ENCODE measurements around the gene LTV1. TPM values are rescaled to one million over a fixed set of nuclear protein-coding genes. Genes with fewer than 3 reads are reported as not detected.

The LTV1 gene
- total and polyA plus RNA-seq, 2 of the 4 experiments (the other 2 are of a cell fraction): 11.1 to 19.0 TPM

DNA sequence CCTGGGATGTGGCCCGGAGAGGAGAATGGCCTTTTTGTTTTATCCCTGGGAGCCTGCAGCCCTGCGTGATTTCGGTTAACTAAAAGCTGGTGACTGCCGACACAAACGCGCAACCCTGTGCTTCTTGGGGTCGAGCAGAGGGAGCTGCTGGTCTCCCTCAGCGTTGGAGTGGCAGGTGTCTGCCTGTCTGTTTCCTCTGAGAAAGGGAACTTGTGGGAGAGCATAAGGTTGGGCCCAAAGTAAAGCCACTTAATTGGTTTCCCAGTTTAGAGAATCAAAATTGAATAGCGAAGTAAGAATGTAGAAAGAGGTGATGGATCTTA is 500 bp downstream of the LTV1 start:
- Histone ChIP-seq H3K56ac (ENCODE audit: extremely low read depth, insufficient read depth, low read length) (peak overlapping the region; percentile 45), H2AFZ (replicated peaks; ENCODE audit: low read length, poor library complexity) (peak overlapping the region; percentile 99), H4K5ac (ENCODE audit: low read depth, low read length) (peak overlapping the region; percentile 73), H2BK5ac (ENCODE audit: low read depth, low read length, poor library complexity, severe bottlenecking) (peak overlapping the region; percentile 80), H3K27ac (ENCODE audit: insufficient read depth, low read length) (peak overlapping the region; percentile 88), H4K8ac (ENCODE audit: low read depth in 2 of 2, low read length in 2 of 2) (peak overlapping the region; percentile 94 to 95), H3K79me1 (ENCODE audit: low read depth in 1 of 2, low read length in 2 of 2) (peaks cover 22 to 40% of the 10 kb centered on the region in 2 experiments; a peak in 3 of 4 replicates), H3K23ac (ENCODE audit: low read depth, low read length) (peak overlapping the region; percentile 90), H3K4ac (ENCODE audit: low read depth, low read length) (peak overlapping the region; percentile 90), H3K9me1 (ENCODE audit: insufficient read depth, low read length) (peaks cover 4% of the 10 kb centered on the region), H2BK20ac (ENCODE audit: low read depth, low read length) (no peak overlapping the region), H4K20me1 (ENCODE audit: insufficient read depth, low read length) (no peaks in the 10 kb centered on the region), H3K4me1 (ENCODE audit: control insufficient read depth, insufficient read depth, low read length) (peaks cover 3% of the 10 kb centered on the region; the same call in 1 of the 2 replicates), H3K18ac (ENCODE audit: low read depth, low read length) (no peak overlapping the region; the same call in 1 of the 2 replicates), H3K14ac (replicated peaks; ENCODE audit: low read depth, low read length) (peak overlapping the region; percentile 85), H2BK15ac (ENCODE audit: low read depth, low read length) (no peak overlapping the region), H3K4me3 (ENCODE audit: insufficient read depth, low read depth, low read length) (peak overlapping the region; percentile 86), H3K36me3 (ENCODE audit: control insufficient read depth, insufficient read depth, low read length) (peaks cover 19% of the 10 kb centered on the region), H3K27me3 (ENCODE audit: control insufficient read depth, insufficient read depth, low read length) (no peaks in the 10 kb centered on the region), H2AK5ac (ENCODE audit: low read depth, low read length) (peak overlapping the region; percentile 93), H3K9ac (ENCODE audit: low read depth, low read length) (peak overlapping the region; percentile 97), H3K4me2 (ENCODE audit: low read depth, low read length) (peak overlapping the region; percentile 99), H4K91ac (ENCODE audit: insufficient read depth, low read depth, low read length) (peak overlapping the region; percentile 84), H2BK120ac (ENCODE audit: low read depth, low read length) (peak overlapping the region; percentile 57; the same call in 1 of the 2 replicates), H2AK9ac (replicated peaks; ENCODE audit: low read depth, low read length, poor library complexity) (peak overlapping the region; percentile 95), H3K9me3 (ENCODE audit: control insufficient read depth, insufficient read depth, low read length) (no peaks in the 10 kb centered on the region)
- in situ Hi-C loops (cut with MboI; ENCODE audit: low sequenced_read_pairs): no loop called here
- ATAC-seq (ENCODE audit: low read depth) (peak; percentile 4; the same call in 1 of the 2 replicates), DNase-seq (no peak)
- BruUV-seq (replicated peaks): no TSS peak
- TF ChIP-seq BHLHE40 (IDR thresholded peaks at IDR 0.05; ENCODE audit: low read depth, low read length): no peak
- no peak for TF ChIP-seq MAFK (IDR thresholded peaks at IDR 0.05; ENCODE audit: low read depth, low read length)
- TF ChIP-seq CHD1 (IDR thresholded peaks at IDR 0.05; ENCODE audit: low read depth, low read length): no peak
- no peak for TF ChIP-seq RFX5 (IDR thresholded peaks at IDR 0.05; ENCODE audit: low read depth, low read length)
- no peak for TF ChIP-seq POLR2A (IDR thresholded peaks at IDR 0.05; ENCODE audit: low read depth, low read length)
- no peak for TF ChIP-seq MAZ (IDR thresholded peaks at IDR 0.05; ENCODE audit: borderline replicate concordance, low read depth, low read length)
- TF ChIP-seq MXI1 (IDR thresholded peaks at IDR 0.05; ENCODE audit: borderline replicate concordance, low read depth, low read length): no peak
- TF ChIP-seq, protein P1, sequence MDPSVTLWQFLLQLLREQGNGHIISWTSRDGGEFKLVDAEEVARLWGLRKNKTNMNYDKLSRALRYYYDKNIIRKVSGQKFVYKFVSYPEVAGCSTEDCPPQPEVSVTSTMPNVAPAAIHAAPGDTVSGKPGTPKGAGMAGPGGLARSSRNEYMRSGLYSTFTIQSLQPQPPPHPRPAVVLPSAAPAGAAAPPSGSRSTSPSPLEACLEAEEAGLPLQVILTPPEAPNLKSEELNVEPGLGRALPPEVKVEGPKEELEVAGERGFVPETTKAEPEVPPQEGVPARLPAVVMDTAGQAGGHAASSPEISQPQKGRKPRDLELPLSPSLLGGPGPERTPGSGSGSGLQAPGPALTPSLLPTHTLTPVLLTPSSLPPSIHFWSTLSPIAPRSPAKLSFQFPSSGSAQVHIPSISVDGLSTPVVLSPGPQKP (IDR thresholded peaks at IDR 0.05; ENCODE audit: borderline replicate concordance, low read depth, low read length): no peak
- TF ChIP-seq, protein P2, sequence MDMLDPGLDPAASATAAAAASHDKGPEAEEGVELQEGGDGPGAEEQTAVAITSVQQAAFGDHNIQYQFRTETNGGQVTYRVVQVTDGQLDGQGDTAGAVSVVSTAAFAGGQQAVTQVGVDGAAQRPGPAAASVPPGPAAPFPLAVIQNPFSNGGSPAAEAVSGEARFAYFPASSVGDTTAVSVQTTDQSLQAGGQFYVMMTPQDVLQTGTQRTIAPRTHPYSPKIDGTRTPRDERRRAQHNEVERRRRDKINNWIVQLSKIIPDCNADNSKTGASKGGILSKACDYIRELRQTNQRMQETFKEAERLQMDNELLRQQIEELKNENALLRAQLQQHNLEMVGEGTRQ (IDR thresholded peaks at IDR 0.05; ENCODE audit: low read depth, low read length): no peak
- no peak for TF ChIP-seq SMC3 (IDR thresholded peaks at IDR 0.05; ENCODE audit: low read depth, low read length)
- no peak for TF ChIP-seq RAD21 (IDR thresholded peaks at IDR 0.05; ENCODE audit: low read length)
- TF ChIP-seq, protein P3, sequence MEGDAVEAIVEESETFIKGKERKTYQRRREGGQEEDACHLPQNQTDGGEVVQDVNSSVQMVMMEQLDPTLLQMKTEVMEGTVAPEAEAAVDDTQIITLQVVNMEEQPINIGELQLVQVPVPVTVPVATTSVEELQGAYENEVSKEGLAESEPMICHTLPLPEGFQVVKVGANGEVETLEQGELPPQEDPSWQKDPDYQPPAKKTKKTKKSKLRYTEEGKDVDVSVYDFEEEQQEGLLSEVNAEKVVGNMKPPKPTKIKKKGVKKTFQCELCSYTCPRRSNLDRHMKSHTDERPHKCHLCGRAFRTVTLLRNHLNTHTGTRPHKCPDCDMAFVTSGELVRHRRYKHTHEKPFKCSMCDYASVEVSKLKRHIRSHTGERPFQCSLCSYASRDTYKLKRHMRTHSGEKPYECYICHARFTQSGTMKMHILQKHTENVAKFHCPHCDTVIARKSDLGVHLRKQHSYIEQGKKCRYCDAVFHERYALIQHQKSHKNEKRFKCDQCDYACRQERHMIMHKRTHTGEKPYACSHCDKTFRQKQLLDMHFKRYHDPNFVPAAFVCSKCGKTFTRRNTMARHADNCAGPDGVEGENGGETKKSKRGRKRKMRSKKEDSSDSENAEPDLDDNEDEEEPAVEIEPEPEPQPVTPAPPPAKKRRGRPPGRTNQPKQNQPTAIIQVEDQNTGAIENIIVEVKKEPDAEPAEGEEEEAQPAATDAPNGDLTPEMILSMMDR (conservative IDR thresholded peaks at IDR 0.05; ENCODE audit: low read depth, low read length): no peak
- POLR2A ChIA-PET (ENCODE audit: unreplicated experiment): no interaction called here
- dilution Hi-C loops (cut with HindIII; ENCODE audit: low sequenced_read_pairs, unreplicated experiment): no loop called here
- CTCF ChIA-PET: interaction anchor here (0.7 to 1.5 kb wide), 2 partner anchors 20 to 193 kb away, joined by 3 to 4 read pairs; no protein-coding TSS in a partner anchor
- WGBS, 2 experiments (ENCODE audit: extremely low coverage in 2 of 2, insufficient read length in 1 of 2): 0% methylated on average over 6 of the region's 9 CpGs; no CpG with 5 or more reads in 1 of the 2 experiments
- intact Hi-C loops (cut with micrococcal nuclease): loop anchor here (1.0 to 10.0 kb wide), 3 partner anchors 165 to 268 kb away; no protein-coding TSS in a partner anchor

All from IMR-90 (cell line).